Esophagus squamous epithelium (tissue), 4 donors: Measurements from ENCODE around the gene CD86.

Experiments
- POLR2A ChIP-seq, 4 donors: fragments of 450-650 bp; IDR thresholded peaks; one replicate each; pipeline ENCODE4 v1.6.1; 2017; ENCODE audit warnings: antibody characterized with exemption in 4 of 4, mild to moderate bottlenecking in 4 of 4, moderate library complexity in 3 of 4
- TF ChIP-seq, protein P1 (sequence below), 6 experiments: fragments of 450-650 bp in 4 of 6; fragments of 200-600 bp in 2 of 6; sonication (generic) in 2 of 6; IDR thresholded peaks; one replicate each; pipeline ENCODE4 v1.5.1; 2016 to 2019; ENCODE audit warnings: antibody characterized with exemption in 6 of 6, mild to moderate bottlenecking in 4 of 6, moderate library complexity in 4 of 6

GRCh38 chr3:122024800-122025199, 30.4 kb upstream of the CD86 start:
- no peak for TF ChIP-seq POLR2A (IDR thresholded peaks at IDR 0.05)
- TF ChIP-seq, protein P1, sequence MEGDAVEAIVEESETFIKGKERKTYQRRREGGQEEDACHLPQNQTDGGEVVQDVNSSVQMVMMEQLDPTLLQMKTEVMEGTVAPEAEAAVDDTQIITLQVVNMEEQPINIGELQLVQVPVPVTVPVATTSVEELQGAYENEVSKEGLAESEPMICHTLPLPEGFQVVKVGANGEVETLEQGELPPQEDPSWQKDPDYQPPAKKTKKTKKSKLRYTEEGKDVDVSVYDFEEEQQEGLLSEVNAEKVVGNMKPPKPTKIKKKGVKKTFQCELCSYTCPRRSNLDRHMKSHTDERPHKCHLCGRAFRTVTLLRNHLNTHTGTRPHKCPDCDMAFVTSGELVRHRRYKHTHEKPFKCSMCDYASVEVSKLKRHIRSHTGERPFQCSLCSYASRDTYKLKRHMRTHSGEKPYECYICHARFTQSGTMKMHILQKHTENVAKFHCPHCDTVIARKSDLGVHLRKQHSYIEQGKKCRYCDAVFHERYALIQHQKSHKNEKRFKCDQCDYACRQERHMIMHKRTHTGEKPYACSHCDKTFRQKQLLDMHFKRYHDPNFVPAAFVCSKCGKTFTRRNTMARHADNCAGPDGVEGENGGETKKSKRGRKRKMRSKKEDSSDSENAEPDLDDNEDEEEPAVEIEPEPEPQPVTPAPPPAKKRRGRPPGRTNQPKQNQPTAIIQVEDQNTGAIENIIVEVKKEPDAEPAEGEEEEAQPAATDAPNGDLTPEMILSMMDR (IDR thresholded peaks at IDR 0.05): no peak
